Nephron (organoid): ENCODE measurements around the gene POLE.

Experiments used
- H3K27ac Mint-ChIP-seq, 3 experiments: 2 replicates each; pipeline ENCODE4 v1.8.0; 2020; ENCODE audit warnings: mixed read lengths in 3 of 3, mild to moderate bottlenecking in 2 of 3, moderate library complexity in 1 of 3
- H3K27me3 Mint-ChIP-seq: 2 replicates; pipeline ENCODE4 v1.8.0; 2021; ENCODE audit warnings: low read depth, mild to moderate bottlenecking, moderate library complexity, mixed read lengths
- H3K36me3 Mint-ChIP-seq: 2 replicates; pipeline ENCODE4 v1.8.0; 2020; ENCODE audit warnings: low read depth, mixed read lengths
- H3K4me1 Mint-ChIP-seq: 2 replicates; pipeline ENCODE4 v1.8.0; 2020; ENCODE audit warnings: mixed read lengths
- H3K4me3 Mint-ChIP-seq, 3 experiments: 2 replicates each; pipeline ENCODE4 v1.8.0; 2020; ENCODE audit warnings: mild to moderate bottlenecking in 3 of 3, mixed read lengths in 3 of 3, moderate library complexity in 2 of 3
- H3K9me3 Mint-ChIP-seq: 2 replicates; pipeline ENCODE4 v1.8.0; 2020; ENCODE audit warnings: mixed read lengths
- TF ChIP-seq, protein P1 (sequence below), 3 experiments: fragments of 200-600 bp; sonication (generic); IDR thresholded peaks; one replicate each; pipeline ENCODE4 v1.5.0; 2021; ENCODE audit warnings: antibody characterized with exemption in 3 of 3; ENCODE audit not compliant: unreplicated experiment in 3 of 3

POLE gene

DNA sequence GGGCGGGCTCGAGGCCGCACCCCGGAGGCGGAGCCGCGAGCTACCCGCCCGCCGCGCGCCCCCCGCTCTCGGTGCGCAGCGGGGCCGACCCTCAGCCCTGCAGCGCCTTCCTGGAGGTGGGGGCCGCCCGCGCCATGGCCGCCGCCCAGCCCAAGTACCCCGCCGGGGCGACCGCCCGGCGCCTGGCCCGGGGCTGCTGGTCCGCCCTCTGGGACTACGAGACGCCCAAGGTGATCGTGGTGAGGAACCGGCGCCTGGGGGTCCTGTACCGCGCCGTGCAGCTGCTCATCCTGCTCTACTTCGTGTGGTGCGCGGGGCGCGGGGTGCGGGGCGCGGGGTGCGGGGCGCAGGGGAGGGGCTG lies 68.5 kb downstream of the POLE start, which contains the start of gene P2RX2:
Gene P2RX2 (plus strand): TSS at position 94 of the 361 bp plus-strand sequence. CDS start 41 bp downstream, at position 135.
- peaks cover 29% of the 10 kb centered on the region for H3K4me1 Mint-ChIP-seq
- TF ChIP-seq, protein P1, sequence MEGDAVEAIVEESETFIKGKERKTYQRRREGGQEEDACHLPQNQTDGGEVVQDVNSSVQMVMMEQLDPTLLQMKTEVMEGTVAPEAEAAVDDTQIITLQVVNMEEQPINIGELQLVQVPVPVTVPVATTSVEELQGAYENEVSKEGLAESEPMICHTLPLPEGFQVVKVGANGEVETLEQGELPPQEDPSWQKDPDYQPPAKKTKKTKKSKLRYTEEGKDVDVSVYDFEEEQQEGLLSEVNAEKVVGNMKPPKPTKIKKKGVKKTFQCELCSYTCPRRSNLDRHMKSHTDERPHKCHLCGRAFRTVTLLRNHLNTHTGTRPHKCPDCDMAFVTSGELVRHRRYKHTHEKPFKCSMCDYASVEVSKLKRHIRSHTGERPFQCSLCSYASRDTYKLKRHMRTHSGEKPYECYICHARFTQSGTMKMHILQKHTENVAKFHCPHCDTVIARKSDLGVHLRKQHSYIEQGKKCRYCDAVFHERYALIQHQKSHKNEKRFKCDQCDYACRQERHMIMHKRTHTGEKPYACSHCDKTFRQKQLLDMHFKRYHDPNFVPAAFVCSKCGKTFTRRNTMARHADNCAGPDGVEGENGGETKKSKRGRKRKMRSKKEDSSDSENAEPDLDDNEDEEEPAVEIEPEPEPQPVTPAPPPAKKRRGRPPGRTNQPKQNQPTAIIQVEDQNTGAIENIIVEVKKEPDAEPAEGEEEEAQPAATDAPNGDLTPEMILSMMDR (IDR thresholded peaks at IDR 0.05; ENCODE audit: unreplicated experiment in 3 of 3), result no peak
- peaks cover 8% of the 10 kb centered on the region for H3K9me3 Mint-ChIP-seq
- peaks cover 15% of the 10 kb centered on the region for H3K36me3 Mint-ChIP-seq
- peak within 1 kb of the TSS; percentile 63 to 80 (median 72) for H3K4me3 Mint-ChIP-seq
- H3K27ac Mint-ChIP-seq, result peak within 1 kb of the TSS in 1 of 3 experiments; percentile 60
- H3K27me3 Mint-ChIP-seq, result peaks cover 54% of the 10 kb centered on the region

DNA sequence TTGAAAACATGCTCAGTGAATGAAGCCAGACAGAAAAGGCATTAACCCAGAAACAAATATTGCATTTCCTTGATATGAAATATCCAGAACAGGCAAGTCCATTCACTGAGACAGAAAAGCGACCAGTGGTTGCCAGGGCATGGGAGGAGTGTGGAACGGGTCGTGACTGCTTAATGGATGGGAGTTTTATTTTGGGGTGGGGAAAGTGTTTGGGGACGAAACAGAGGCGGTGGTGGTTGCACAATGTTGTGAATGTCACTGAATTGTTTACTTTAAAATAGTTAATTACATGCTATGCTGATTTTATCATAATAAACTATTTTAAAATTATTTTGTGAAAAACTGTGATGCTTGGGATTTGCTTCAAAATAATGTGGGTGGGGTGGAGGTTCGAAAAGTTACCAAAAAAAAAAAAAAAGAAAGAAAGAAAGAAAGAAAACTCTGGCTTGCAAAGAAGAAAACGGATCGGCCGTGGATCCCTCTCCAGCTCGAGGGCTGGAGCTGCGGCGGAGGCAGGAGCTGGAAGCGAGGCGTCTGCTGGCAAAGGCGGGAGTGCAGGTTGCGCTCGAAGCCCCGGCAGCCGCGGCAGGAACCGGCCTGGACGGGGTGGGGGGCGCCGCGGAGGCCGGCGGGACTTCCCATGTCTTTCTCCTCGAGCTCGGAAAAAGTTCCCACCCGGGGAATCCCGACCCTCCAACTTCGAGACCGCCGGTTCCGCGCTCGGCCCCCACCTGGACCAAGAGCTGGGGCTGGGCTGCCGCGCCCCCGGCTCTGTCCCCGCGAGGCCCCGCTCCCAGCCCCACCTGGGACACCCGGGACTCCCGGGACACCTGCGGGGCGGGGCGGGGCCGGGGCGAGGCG lies 69.1 kb downstream of the POLE start:
- TF ChIP-seq, protein P1 (IDR thresholded peaks at IDR 0.05; ENCODE audit: unreplicated experiment in 3 of 3), result no peak
- peaks cover 59% of the 10 kb centered on the region for H3K27me3 Mint-ChIP-seq
- peaks cover 22% of the 10 kb centered on the region for H3K4me1 Mint-ChIP-seq
- H3K36me3 Mint-ChIP-seq, result peaks cover 12% of the 10 kb centered on the region
- H3K4me3 Mint-ChIP-seq, result peak overlapping the region; percentile 63 to 80 (median 72)
- H3K9me3 Mint-ChIP-seq, result peaks cover 8% of the 10 kb centered on the region
- peak overlapping the region in 1 of 3 experiments; percentile 60 for H3K27ac Mint-ChIP-seq

DNA sequence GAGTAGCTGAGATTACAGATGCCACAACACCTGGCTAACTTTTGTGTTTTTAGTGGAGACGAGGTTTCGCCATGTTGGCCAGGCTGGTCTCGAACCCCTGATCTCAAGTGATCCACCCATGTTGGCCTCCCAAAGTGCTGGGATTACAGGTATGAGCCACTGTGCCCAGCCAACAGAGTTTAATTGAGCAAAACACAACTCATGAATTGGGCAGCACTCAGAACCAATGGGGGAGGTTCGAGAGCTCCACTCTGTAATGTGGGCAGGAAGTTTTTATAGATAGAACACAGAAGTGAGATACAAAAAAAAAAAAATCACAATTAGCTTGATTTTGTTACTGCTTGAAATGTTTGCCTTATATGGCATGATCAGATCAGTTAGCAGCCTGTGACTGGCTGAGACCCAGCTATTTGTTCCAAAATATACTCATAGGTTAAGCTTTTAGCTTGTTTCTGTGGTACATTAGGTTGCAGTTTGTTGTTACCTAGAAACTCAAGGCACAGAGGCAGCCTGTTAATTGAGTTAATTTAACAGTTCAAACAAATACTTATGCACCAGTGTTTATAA lies 69.9 kb downstream of the POLE start:
- H3K36me3 Mint-ChIP-seq, result peaks cover 7% of the 10 kb centered on the region
- peak overlapping the region in 2 of 3 experiments; percentile 63 to 64 for H3K4me3 Mint-ChIP-seq
- H3K27ac Mint-ChIP-seq, result no peak overlapping the region
- TF ChIP-seq, protein P1 (IDR thresholded peaks at IDR 0.05; ENCODE audit: unreplicated experiment in 3 of 3), result no peak
- H3K9me3 Mint-ChIP-seq, result peaks cover 8% of the 10 kb centered on the region
- peaks cover 14% of the 10 kb centered on the region for H3K4me1 Mint-ChIP-seq
- peaks cover 56% of the 10 kb centered on the region for H3K27me3 Mint-ChIP-seq

DNA sequence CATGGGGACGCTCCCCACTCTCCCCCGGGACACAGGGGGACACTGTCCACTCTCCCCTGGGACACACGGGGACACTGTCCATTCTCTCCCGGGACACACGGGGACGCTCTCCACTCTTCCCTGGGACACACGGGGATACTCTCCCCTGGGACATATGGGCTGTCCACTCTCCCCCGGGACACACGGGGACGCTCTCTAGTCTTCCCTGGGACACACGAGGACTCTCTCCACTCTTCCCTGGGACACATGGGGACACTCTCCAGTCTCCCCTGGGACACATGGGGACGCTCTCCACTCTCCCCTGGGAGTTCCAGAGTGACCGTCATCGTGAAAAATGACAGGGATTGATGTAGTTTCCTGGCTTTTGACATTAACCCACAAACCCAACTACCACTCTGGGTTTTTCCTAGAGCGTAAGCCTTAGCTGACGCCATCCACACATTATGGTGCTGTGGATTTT lies 71.5 kb downstream of the POLE start:
- TF ChIP-seq, protein P1 (IDR thresholded peaks at IDR 0.05; ENCODE audit: unreplicated experiment in 3 of 3), result no peak
- Mint-ChIP-seq H3K36me3 (peaks cover 7% of the 10 kb centered on the region), H3K4me1 (peaks cover 13% of the 10 kb centered on the region), H3K27me3 (peaks cover 50% of the 10 kb centered on the region), H3K4me3 (no peak overlapping the region), H3K27ac (no peak overlapping the region), H3K9me3 (peaks cover 8% of the 10 kb centered on the region)

DNA sequence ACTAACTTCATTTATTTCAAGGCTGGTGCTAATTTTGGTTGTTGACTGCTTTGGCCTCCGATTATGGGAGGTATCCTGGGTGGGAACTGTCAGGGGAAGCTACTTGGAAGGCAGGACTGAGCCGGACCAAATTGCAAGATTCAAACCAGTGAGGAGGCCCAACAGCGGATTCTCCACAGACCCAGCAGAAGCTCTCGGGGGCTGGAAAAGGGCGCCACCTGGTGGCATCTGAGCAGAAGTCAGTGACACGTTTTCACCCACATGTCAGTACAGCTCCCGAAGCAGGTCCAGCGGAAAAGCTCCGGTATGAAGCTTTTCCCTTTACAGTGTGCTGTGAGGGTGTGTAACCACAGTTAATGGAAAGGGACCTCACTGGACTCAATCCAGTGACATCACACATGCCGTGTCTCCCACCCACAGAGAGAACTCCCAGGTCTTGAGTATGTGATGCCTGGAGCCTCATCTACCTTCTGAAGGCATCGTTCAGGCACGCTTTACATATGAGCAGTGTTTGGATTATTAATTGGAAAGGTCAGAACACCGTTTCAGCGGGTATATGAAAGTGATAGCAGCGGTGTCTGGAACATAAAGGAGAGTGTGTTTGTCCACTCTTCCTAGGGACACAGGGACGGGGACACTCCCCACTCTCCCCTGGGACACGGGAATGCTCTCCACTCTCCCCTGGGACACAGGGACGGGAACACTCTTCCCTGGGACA lies 72.1 kb downstream of the POLE start:
- H3K27ac Mint-ChIP-seq, result peak overlapping the region in 1 of 3 experiments; percentile 58
- peak overlapping the region; percentile 3 to 42 (median 25) for H3K4me3 Mint-ChIP-seq
- peaks cover 49% of the 10 kb centered on the region for H3K27me3 Mint-ChIP-seq
- TF ChIP-seq, protein P1 (IDR thresholded peaks at IDR 0.05; ENCODE audit: unreplicated experiment in 3 of 3), result peak; percentile 78 to 87 (median 84)
- peaks cover 7% of the 10 kb centered on the region for H3K36me3 Mint-ChIP-seq
- H3K9me3 Mint-ChIP-seq, result peaks cover 8% of the 10 kb centered on the region
- peaks cover 18% of the 10 kb centered on the region for H3K4me1 Mint-ChIP-seq
